Thyroid gland (tissue), 4 donors: ENCODE data around the gene UTS2R. TPM values are rescaled to one million over a fixed set of nuclear protein-coding genes. Genes with fewer than 3 reads are reported as not detected.
A peak's percentile ranks its signal among the peaks of the same experiment; 100 is the strongest.

Source experiments
- DNase-seq, 2 donors: peaks; one replicate each; pipeline ENCODE4 v3.0.0-alpha.2; 2019
- H3K27ac ChIP-seq, 3 donors: fragments of 200-600 bp; sonication (generic); 1 replicate in 2 of 3; 2 replicates in 1 of 3; pipeline ENCODE4 v1.5.1; 2016 to 2019; ENCODE audit warnings: mild to moderate bottlenecking in 1 of 3, moderate library complexity in 1 of 3
- H3K27me3 ChIP-seq: fragments of 200-600 bp; sonication (generic); one replicate; pipeline ENCODE4 v1.5.1; 2019
- H3K36me3 ChIP-seq, 2 donors: fragments of 200-600 bp; sonication (generic); one replicate each; pipeline ENCODE4 v1.5.1; 2016 to 2019
- H3K4me1 ChIP-seq, 2 donors: fragments of 200-600 bp; sonication (generic); one replicate each; pipeline ENCODE4 v1.5.1; 2017 to 2019
- H3K4me3 ChIP-seq, 3 donors: fragments of 200-600 bp; sonication (generic); replicated peaks in 1 of 3; 1 replicate in 2 of 3; 2 replicates in 1 of 3; pipeline ENCODE4 v1.5.1; 2016; ENCODE audit warnings: mild to moderate bottlenecking in 1 of 3
- H3K9me3 ChIP-seq: fragments of 200-600 bp; sonication (generic); one replicate; pipeline ENCODE4 v1.5.1; 2017
- CTCF ChIP-seq, 6 experiments: fragments of 200-600 bp in 3 of 6; fragments of 450-650 bp in 3 of 6; sonication (generic) in 3 of 6; IDR thresholded peaks; one replicate each; pipeline ENCODE4 v1.5.1; 2016 to 2019; ENCODE audit warnings: antibody characterized with exemption in 6 of 6, mild to moderate bottlenecking in 2 of 6, inconsistent platforms in 1 of 6, moderate library complexity in 1 of 6
- POLR2A ChIP-seq, 2 donors: fragments of 450-650 bp; IDR thresholded peaks; one replicate each; pipeline ENCODE4 v1.6.1; 2017; ENCODE audit warnings: antibody characterized with exemption in 2 of 2, mild to moderate bottlenecking in 2 of 2, moderate library complexity in 1 of 2
- WGBS, 2 donors: methylation state at CpG; one replicate each; pipeline ENCODE4 v1.1.5; 2017; 5-methylcytosine and 5-hydroxymethylcytosine counted together
- intact Hi-C: fragments of 100-400 bp; cut with DNase I; formaldehyde crosslinking; loops from one replicate; pipeline ENCODE4 v1.15.1; 2023
- total RNA-seq, 4 donors: library from RNA; depleted of rRNA; stranded (reverse); fragments of >200 nt; gene quantifications; one replicate each; pipeline ENCODE4 v1.2.3, GENCODE V29; 2016

UTS2R gene
- total RNA-seq, 4 donors from 2014 or later, result 0.22 to 6.6 (median 3.9) TPM

- intact Hi-C loops, result loop anchor here (10.0 kb wide), 1 partner anchor 79 kb away; no protein-coding TSS in a partner anchor
- H3K4me1 ChIP-seq, result peaks cover 12 to 22% of the 10 kb centered on the region in 2 donors
- H3K36me3 ChIP-seq, result no peaks in the 10 kb centered on the region
- H3K9me3 ChIP-seq, result no peaks in the 10 kb centered on the region
- 84 to 96% methylated on average over 4 of the region's 4 CpGs for WGBS, 2 donors
- TF ChIP-seq POLR2A (IDR thresholded peaks at IDR 0.05) (no peak), CTCF (IDR thresholded peaks at IDR 0.05) (no peak)
- H3K27me3 ChIP-seq, result no peaks in the 10 kb centered on the region
- H3K27ac ChIP-seq, result no peak overlapping the region
- DNase-seq, result no peak
- H3K4me3 ChIP-seq, result no peak overlapping the region
These were observed 44.7 kb downstream of the UTS2R start for GRCh38 chr17:82416264-82416663.

- intact Hi-C loops, result loop anchor here (10.0 kb wide), 1 partner anchor 78 kb away; no protein-coding TSS in a partner anchor
- H3K4me3 ChIP-seq, result no peak overlapping the region
- WGBS, 2 donors, result 90 to 92% methylated on average over 6 of the region's 6 CpGs
These were observed 45.2 kb downstream of the UTS2R start for GRCh38 chr17:82416771-82417170.

GRCh38 chr17:82418001-82418986 lies 46.7 kb downstream of the UTS2R start, which contains the start of the genes HEXD and OGFOD3:
Gene HEXD (plus strand): TSS chr17:82418347. CDS start chr17:82419800, 1,453 bp downstream.
Gene OGFOD3 (minus strand): TSS chr17:82418586. CDS start chr17:82418485, 101 bp downstream.
- TF ChIP-seq POLR2A (IDR thresholded peaks at IDR 0.05) (peak; percentile 27 to 78), CTCF (IDR thresholded peaks at IDR 0.05) (peak in 2 of 6 experiments; percentile 39 to 41)
- 2 to 11% methylated on average over 17 to 22 of the region's 108 CpGs for WGBS, 2 donors
- Histone ChIP-seq H3K9me3 (no peaks in the 10 kb centered on the region), H3K36me3 (no peaks in the 10 kb centered on the region), H3K4me1 (peaks cover 12 to 17% of the 10 kb centered on the region in 2 donors), H3K27me3 (no peaks in the 10 kb centered on the region), H3K4me3 (peak within 1 kb of the TSS; percentile 53 to 95 (median 71)), H3K27ac (peak within 1 kb of the TSS; percentile 55 to 95 (median 90))
- intact Hi-C loops, result loop anchor here (10.0 kb wide), 1 partner anchor 77 kb away; no protein-coding TSS in a partner anchor
- peak; percentile 85 for DNase-seq

More at GRCh38 chr17:82416771-82417170, 45.2 kb downstream of the UTS2R start:
- H3K4me1 ChIP-seq, result peaks cover 12 to 21% of the 10 kb centered on the region in 2 donors
- no peaks in the 10 kb centered on the region for H3K27me3 ChIP-seq
- H3K27ac ChIP-seq, result no peak overlapping the region
- DNase-seq, result no peak
- no peak for TF ChIP-seq POLR2A (IDR thresholded peaks at IDR 0.05)
- no peak for TF ChIP-seq CTCF (IDR thresholded peaks at IDR 0.05)
- no peaks in the 10 kb centered on the region for H3K36me3 ChIP-seq
- no peaks in the 10 kb centered on the region for H3K9me3 ChIP-seq

GRCh38 chr17:82419540-82419939 lies 48.0 kb downstream of the UTS2R start:
- Histone ChIP-seq H3K27ac (no peak overlapping the region), H3K9me3 (no peaks in the 10 kb centered on the region), H3K4me3 (no peak overlapping the region), H3K27me3 (no peaks in the 10 kb centered on the region), H3K36me3 (no peaks in the 10 kb centered on the region), H3K4me1 (peaks cover 10 to 17% of the 10 kb centered on the region in 2 donors)
- 87 to 91% methylated on average over 2 of the region's 2 CpGs for WGBS, 2 donors
- intact Hi-C loops, result loop anchor here (10.0 kb wide), 1 partner anchor 75 kb away; no protein-coding TSS in a partner anchor
- no peak for DNase-seq
- no peak for TF ChIP-seq POLR2A (IDR thresholded peaks at IDR 0.05)
- TF ChIP-seq CTCF (IDR thresholded peaks at IDR 0.05), result no peak
